NCI-H2107 (cell line): ENCODE data around the gene OPRM1.
A peak's percentile ranks its signal among the peaks of the same experiment; 100 is the strongest.
"Not testable (repeated sequence)": the region's sequence is repeated elsewhere in the genome, so short reads cannot be mapped to it uniquely, and the experiment has no call there.

ENCODE experiments used
- DNase-seq: peaks from one replicate; lab custom pipeline; 2025; lab: John Stamatoyannopoulos, UW

OPRM1 gene

DNA sequence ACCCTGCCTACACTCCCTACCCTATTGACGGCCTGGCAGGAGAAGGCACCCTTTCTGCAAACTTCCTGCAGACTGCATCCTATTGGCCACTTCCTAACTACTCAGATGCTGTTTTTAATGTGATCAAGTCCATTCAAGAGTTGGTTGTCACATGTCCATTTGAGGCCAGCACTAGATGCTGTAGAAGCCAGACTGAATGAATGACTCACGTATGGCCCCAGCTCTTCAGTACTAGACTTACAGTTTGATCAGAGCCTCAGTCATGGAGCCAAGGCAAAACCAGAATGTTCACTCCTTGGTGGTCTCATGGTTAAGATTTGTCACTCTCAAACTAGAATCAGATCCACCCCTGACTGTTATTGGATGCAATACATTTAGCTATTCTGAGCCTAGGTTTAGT, 101.7 kb downstream of the OPRM1 start:
- no peak for DNase-seq

GRCh38 chr6:154143753-154144152, 104.7 kb downstream of the OPRM1 start:
- DNase-seq = no peak

- DNase-seq = peak; percentile 51
Measured at GRCh38 chr6:154154389-154154967, 115.4 kb downstream of the OPRM1 start.

GRCh38 chr6:154156135-154156896, 117.3 kb downstream of the OPRM1 start:
- DNase-seq = peak; percentile 80

GRCh38 chr6:154157082-154157481, 118.0 kb downstream of the OPRM1 start:
- DNase-seq = no peak

DNA sequence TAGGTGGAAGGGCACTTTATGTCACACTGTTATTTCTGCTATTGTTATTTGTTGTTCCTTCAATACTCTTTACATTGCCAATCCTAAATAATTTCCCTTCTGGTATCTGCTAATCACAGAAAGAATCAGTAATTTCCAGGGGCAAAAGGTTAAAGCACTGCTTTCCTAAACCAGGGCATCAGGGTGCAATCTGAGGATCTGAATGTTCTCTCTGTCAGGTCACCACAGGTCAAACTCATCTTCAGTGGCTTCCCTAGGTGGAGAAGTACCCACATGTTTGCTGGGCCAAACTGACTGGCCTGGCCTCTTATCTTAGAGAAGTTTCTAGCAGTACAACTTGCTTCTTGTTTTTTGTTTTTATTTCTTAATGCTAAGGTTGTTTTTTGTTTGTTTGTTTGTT, 118.7 kb downstream of the OPRM1 start:
- no peak for DNase-seq

DNA sequence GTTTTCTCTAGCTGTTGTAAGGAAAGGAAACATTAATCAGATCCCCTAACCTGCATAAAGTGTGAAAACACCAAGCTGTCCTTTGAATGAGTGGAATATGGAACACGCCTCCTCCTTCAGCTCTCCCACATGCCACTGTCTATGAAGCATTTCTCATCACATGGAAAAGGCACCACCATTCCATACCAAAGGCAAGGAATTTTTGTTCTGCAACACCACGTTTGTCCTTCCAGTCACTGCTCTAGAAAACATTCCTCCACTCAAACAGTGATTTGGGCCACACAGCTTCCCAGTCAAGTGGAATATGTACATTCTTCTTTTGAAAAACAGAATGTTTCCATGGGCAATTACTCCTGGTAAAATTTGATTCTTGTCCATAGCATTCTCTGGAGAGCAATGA, 120.1 kb downstream of the OPRM1 start:
- DNase-seq = no peak

GRCh38 chr6:154161689-154162088, 122.6 kb downstream of the OPRM1 start:
- no peak for DNase-seq

DNA sequence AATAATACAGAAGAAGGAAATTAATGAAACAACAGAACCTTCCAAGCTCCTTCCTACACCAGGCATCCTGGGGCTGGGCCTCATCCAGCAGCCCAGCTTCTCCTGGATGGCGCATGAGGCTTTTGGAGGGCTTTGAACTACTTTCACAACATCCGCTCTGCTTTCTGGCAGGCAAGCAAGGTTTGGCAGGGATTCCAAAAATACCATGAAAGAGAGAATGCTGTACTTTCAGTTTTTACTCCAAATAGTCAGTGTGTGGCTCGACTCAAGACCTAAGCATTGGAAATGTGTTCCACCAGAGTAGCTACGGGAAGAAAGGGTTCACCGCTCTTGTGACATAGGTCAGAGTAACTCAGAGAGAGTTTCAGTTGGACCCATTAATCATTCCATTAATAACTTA, 125.4 kb downstream of the OPRM1 start:
- DNase-seq = no peak

- no peak for DNase-seq
Measured at GRCh38 chr6:154165478-154165877, 126.4 kb downstream of the OPRM1 start.

- DNase-seq = no peak
Measured at GRCh38 chr6:154166140-154166539, 127.1 kb downstream of the OPRM1 start.

GRCh38 chr6:154167126-154167525, 128.1 kb downstream of the OPRM1 start:
- no peak for DNase-seq

GRCh38 chr6:154169193-154169847, 130.3 kb downstream of the OPRM1 start:
- DNase-seq = no peak

GRCh38 chr6:154170106-154170505, 131.1 kb downstream of the OPRM1 start:
- no peak for DNase-seq

- not testable (repeated sequence) for DNase-seq
Measured at GRCh38 chr6:154172393-154172792, 133.4 kb downstream of the OPRM1 start.

GRCh38 chr6:154179434-154179833, 140.4 kb downstream of the OPRM1 start:
- DNase-seq = no peak

DNA sequence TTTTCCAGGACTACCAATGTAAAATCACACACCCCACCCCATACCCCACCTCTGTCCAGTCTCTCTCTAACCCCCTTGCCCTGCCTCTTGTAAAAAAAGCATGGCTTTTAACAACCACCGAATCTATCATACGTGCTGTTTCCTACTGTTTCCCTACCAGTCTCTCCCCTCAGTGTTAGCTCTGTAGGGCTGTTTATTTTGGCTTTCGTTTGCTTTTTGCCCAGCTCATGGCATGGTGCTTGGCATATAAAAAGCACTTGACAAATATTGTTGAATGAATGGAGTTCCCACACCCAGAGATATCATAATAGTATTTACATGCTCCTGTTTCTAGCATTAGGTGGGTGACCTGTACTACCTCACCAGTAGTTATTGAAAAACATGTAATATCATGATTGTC, 148.2 kb downstream of the OPRM1 start:
- DNase-seq = no peak

DNA sequence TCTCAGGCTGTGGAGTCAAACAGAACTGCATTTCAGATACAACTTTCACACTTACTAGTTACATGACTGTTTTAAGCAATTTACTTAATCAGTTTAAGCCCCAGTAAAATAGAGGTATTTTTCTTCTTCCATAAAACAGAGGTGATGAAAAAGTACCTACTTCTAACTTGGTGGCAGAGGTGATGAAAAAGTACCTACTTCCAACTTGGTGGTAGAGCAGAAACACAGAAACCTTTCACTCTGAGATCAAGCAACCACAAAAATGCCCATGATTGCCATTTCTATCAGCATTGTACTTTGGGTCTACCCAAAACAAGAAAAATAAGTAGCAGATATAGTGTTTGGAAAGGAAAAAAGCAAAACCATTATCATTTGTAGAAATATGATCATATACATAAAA, 148.7 kb downstream of the OPRM1 start:
- DNase-seq = no peak

DNA sequence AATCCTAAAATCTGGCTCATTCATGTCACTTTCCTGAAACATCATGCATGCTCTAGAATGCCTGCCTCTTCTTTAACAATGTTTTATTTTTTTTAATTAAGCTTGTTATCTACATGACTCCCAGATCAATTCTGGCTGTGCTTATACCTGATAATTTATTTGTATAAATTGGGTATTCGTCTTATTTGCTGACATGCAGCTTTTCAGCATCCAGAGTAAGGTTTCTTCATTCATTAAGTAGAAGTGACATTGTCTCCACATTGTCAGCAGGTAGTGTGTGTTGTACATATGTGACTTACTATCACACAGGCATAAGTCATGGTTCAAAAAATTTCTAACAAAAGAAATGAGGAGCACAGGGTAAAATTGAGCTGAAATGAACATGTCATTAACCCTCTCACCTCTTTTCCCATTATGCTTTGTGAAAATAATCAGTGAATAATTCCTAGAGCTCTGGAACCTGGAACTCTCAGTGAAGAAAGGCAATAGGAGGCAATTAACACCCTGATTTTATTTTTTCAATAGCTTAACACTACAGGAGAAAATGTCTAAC, 157.4 kb downstream of the OPRM1 start:
- no peak for DNase-seq

- no peak for DNase-seq
Measured at GRCh38 chr6:154197196-154197860, 158.3 kb downstream of the OPRM1 start.

- DNase-seq = not testable (repeated sequence)
Measured at GRCh38 chr6:154201688-154202087, 162.6 kb downstream of the OPRM1 start.

DNA sequence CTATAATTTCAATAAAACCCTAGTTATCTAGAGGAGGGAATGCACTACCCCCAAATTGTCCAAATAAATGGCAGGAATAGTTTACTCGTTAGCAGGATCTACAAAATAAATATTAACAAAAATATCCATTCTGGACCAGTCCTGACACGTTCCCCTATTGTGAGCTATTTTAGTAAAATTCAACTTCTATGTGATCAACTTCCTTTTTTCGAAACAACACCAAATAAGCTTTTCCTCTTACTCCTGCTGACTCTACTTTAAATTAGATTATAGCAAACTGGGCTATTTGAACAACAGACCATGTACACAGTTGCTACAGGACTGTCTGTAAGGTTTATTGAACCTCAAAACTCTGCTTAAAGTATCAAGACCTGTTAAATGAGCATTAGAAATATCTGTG, 163.3 kb downstream of the OPRM1 start:
- no peak for DNase-seq

DNA sequence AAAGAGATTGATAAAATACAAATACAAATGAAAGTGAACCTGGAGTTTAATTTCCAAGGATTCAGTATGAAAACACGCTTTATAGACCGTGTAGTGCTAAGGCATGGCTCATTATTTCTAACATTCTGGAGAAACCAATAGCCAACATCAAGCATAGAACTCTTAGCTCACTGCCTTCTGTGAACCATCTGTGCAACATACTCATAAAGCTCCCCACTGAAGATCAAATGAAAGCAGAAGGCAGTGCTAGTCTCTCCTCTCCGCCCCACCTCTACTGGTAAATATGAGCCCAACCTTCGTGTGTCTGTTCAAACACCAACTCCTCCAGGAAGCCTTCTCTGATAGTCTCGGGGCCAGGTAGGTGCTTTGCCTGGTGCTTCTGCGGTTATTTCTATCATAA, 163.9 kb downstream of the OPRM1 start:
- no peak for DNase-seq
